ENCODE measurements around the gene PIH1D1. TPM values are rescaled to one million over a fixed set of nuclear protein-coding genes. Genes with fewer than 3 reads are reported as not detected.
"Not testable (repeated sequence)": the region's sequence is repeated elsewhere in the genome, so short reads cannot be mapped to it uniquely, and the experiment has no call there.

The PIH1D1 gene
- total RNA-seq, 2 experiments from 2014 or later, result 145 to 151 TPM

- DNase-seq (no peak), ATAC-seq (ENCODE audit: poor library complexity) (no peak)
- Mint-ChIP-seq H3K9me3 (no peaks in the 10 kb centered on the region), H3K4me1 (ENCODE audit: low read depth) (peaks cover 7% of the 10 kb centered on the region), H3K27me3 (no peaks in the 10 kb centered on the region), H3K36me3 (ENCODE audit: low read depth) (peaks cover 30% of the 10 kb centered on the region), H3K4me3 (no peak overlapping the region), H3K27ac (peak overlapping the region; percentile 74)
- no peaks in the 10 kb centered on the region for H3K9me3 ChIP-seq (ENCODE audit: control insufficient read depth in 1 of 2, insufficient read depth in 1 of 2, low read length in 2 of 2)
- H3K4me1 ChIP-seq (ENCODE audit: insufficient read depth, low read length), result peaks cover 56% of the 10 kb centered on the region
- intact Hi-C loops (cut with DNase I, micrococcal nuclease), result no loop called here
- H3K27me3 ChIP-seq (ENCODE audit: control insufficient read depth in 1 of 2, insufficient read depth in 2 of 2, low read length in 2 of 2), result no peaks in the 10 kb centered on the region
- CTCF ChIA-PET, result no interaction called here
- TF ChIP-seq CTCF (IDR thresholded peaks at IDR 0.05), result no peak
- POLR2A ChIA-PET, result interaction anchor here (1.0 kb wide), 1 partner anchor 12 kb away, joined by 3 read pairs; the partner anchor contains the start of gene PIH1D1
- peaks cover 56% of the 10 kb centered on the region for H3K36me3 ChIP-seq (ENCODE audit: insufficient read depth, low read length)
- H3K27ac ChIP-seq (ENCODE audit: low read depth in 1 of 2, low read length in 2 of 2), result peak overlapping the region in 1 of 2 donors; percentile 36
- no peak overlapping the region for H3K4me3 ChIP-seq (ENCODE audit: low read length)
These were observed 12.5 kb upstream of the PIH1D1 start for GRCh38 chr19:49463960-49464740.

- no peak overlapping the region for H3K4me3 Mint-ChIP-seq
- Histone ChIP-seq H3K36me3 (ENCODE audit: insufficient read depth, low read length) (peaks cover 57% of the 10 kb centered on the region), H3K27ac (ENCODE audit: low read depth in 1 of 2, low read length in 2 of 2) (peak overlapping the region in 1 of 2 donors; percentile 1), H3K4me1 (ENCODE audit: insufficient read depth, low read length) (peaks cover 56% of the 10 kb centered on the region), H3K9me3 (ENCODE audit: control insufficient read depth in 1 of 2, insufficient read depth in 1 of 2, low read length in 2 of 2) (no peaks in the 10 kb centered on the region), H3K27me3 (ENCODE audit: control insufficient read depth in 1 of 2, insufficient read depth in 2 of 2, low read length in 2 of 2) (no peaks in the 10 kb centered on the region), H3K4me3 (ENCODE audit: low read length) (no peak overlapping the region)
- peaks cover 4% of the 10 kb centered on the region for H3K4me1 Mint-ChIP-seq (ENCODE audit: low read depth)
- no peaks in the 10 kb centered on the region for H3K9me3 Mint-ChIP-seq
- TF ChIP-seq CTCF (IDR thresholded peaks at IDR 0.05), result no peak
- H3K36me3 Mint-ChIP-seq (ENCODE audit: low read depth), result peaks cover 24% of the 10 kb centered on the region
- POLR2A ChIA-PET, result no interaction called here
- H3K27me3 Mint-ChIP-seq, result no peaks in the 10 kb centered on the region
- CTCF ChIA-PET, result no interaction called here
- ATAC-seq (ENCODE audit: poor library complexity) (no peak), DNase-seq (no peak)
- H3K27ac Mint-ChIP-seq, result peak overlapping the region; percentile 39
- intact Hi-C loops (cut with DNase I, micrococcal nuclease), result no loop called here
These were observed 10.9 kb upstream of the PIH1D1 start for GRCh38 chr19:49462492-49462891.

- Histone ChIP-seq H3K4me3 (ENCODE audit: low read length) (no peak overlapping the region), H3K27me3 (ENCODE audit: control insufficient read depth in 1 of 2, insufficient read depth in 2 of 2, low read length in 2 of 2) (no peaks in the 10 kb centered on the region), H3K27ac (ENCODE audit: low read depth in 1 of 2, low read length in 2 of 2) (no peak overlapping the region), H3K4me1 (ENCODE audit: insufficient read depth, low read length) (peaks cover 49% of the 10 kb centered on the region), H3K36me3 (ENCODE audit: insufficient read depth, low read length) (peaks cover 55% of the 10 kb centered on the region), H3K9me3 (ENCODE audit: control insufficient read depth in 1 of 2, insufficient read depth in 1 of 2, low read length in 2 of 2) (no peaks in the 10 kb centered on the region)
- H3K27ac Mint-ChIP-seq, result no peak overlapping the region
- peaks cover 4% of the 10 kb centered on the region for H3K4me1 Mint-ChIP-seq (ENCODE audit: low read depth)
- peaks cover 31% of the 10 kb centered on the region for H3K36me3 Mint-ChIP-seq (ENCODE audit: low read depth)
- ChIA-PET POLR2A (no interaction called here), CTCF (no interaction called here)
- no peaks in the 10 kb centered on the region for H3K27me3 Mint-ChIP-seq
- DNase-seq, result no peak
- TF ChIP-seq CTCF (IDR thresholded peaks at IDR 0.05), result no peak
- H3K9me3 Mint-ChIP-seq, result no peaks in the 10 kb centered on the region
- ATAC-seq (ENCODE audit: poor library complexity), result no peak
- H3K4me3 Mint-ChIP-seq, result no peak overlapping the region
- intact Hi-C loops (cut with DNase I, micrococcal nuclease), result no loop called here
These were observed 10.0 kb upstream of the PIH1D1 start for GRCh38 chr19:49461656-49462055.

GRCh38 chr19:49461130-49461529, 9.5 kb upstream of the PIH1D1 start:
- POLR2A ChIA-PET; H3K27me3 ChIP-seq (ENCODE audit: control insufficient read depth in 1 of 2, insufficient read depth in 2 of 2, low read length in 2 of 2); CTCF ChIA-PET; H3K9me3 ChIP-seq (ENCODE audit: control insufficient read depth in 1 of 2, insufficient read depth in 1 of 2, low read length in 2 of 2); H3K27ac ChIP-seq (ENCODE audit: low read depth in 1 of 2, low read length in 2 of 2); H3K4me1 Mint-ChIP-seq (ENCODE audit: low read depth); H3K27ac Mint-ChIP-seq; H3K4me3 ChIP-seq (ENCODE audit: low read length); H3K9me3 Mint-ChIP-seq; intact Hi-C loops (cut with DNase I, micrococcal nuclease); H3K27me3 Mint-ChIP-seq; H3K4me3 Mint-ChIP-seq; ATAC-seq (ENCODE audit: poor library complexity); DNase-seq: not testable (repeated sequence)
- Histone ChIP-seq H3K4me1 (ENCODE audit: insufficient read depth, low read length) (peaks cover 44% of the 10 kb centered on the region), H3K36me3 (ENCODE audit: insufficient read depth, low read length) (peaks cover 55% of the 10 kb centered on the region)
- peaks cover 36% of the 10 kb centered on the region for H3K36me3 Mint-ChIP-seq (ENCODE audit: low read depth)

All from CD4-positive, alpha-beta T cell (primary cell).